Islet of Langerhans (tissue), 1 donor: ENCODE measurements around the gene CARF.

Source experiments
- FAIRE-seq: peaks from one replicate; lab custom pipeline; 2011; peaks lifted over from hg19 to GRCh38; lab: Jason Lieb, UNC

Gene CARF

GRCh38 chr2:203019142-203019541 lies 107.1 kb downstream of the CARF start:
- no peak for FAIRE-seq

- no peak for FAIRE-seq
Observed at GRCh38 chr2:203021991-203022390, 109.9 kb downstream of the CARF start.

GRCh38 chr2:203022751-203023150 lies 110.7 kb downstream of the CARF start:
- FAIRE-seq: no peak

GRCh38 chr2:203025592-203025991 lies 113.5 kb downstream of the CARF start:
- no peak for FAIRE-seq

GRCh38 chr2:203030545-203030944 lies 118.5 kb downstream of the CARF start:
- no peak for FAIRE-seq

- no peak for FAIRE-seq
Observed at GRCh38 chr2:203030991-203031390, 118.9 kb downstream of the CARF start.

- no peak for FAIRE-seq
Observed at GRCh38 chr2:203033395-203033794, 121.3 kb downstream of the CARF start.

GRCh38 chr2:203035879-203036470 lies 123.9 kb downstream of the CARF start:
- peak; percentile 68 for FAIRE-seq
